ENCODE results near the gene GABBR2. TPM values are rescaled to one million over a fixed set of nuclear protein-coding genes. Genes with fewer than 3 reads are reported as not detected.
A peak's percentile ranks its signal among the peaks of the same experiment; 100 is the strongest.

The GABBR2 gene
- total RNA-seq, 1 experiment from 2014 or later: 0.76 TPM

DNA sequence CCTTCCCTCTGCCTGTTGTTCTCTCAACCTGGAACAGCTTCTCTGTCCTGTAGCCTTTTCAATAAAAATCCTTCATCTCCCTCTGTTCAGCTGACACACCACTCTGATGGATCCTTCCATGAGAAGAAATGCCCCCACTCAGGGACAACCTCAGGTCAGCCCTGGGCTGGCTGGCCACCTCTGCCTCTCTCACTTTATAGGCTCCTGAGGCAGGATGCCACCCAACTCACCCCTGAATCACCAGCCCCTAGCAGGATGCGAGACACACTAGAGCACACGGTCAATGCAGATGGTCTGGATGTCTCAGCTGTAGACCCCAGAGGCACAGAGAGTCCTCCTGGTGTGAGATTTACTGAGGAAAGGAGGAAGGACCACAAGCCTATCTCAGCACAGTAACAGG lies 93.8 kb downstream of the GABBR2 start:
- Histone ChIP-seq H3K4me1 (replicated peaks; ENCODE audit: insufficient read depth) (peaks cover 7% of the 10 kb centered on the region; the same call in 1 of the 2 replicates), H3K27me3 (ENCODE audit: insufficient read depth, low read depth) (no peaks in the 10 kb centered on the region), H3F3A (ENCODE audit: insufficient read depth, low read depth) (0 out of 2 replicates have a peak, but pooled peaks cover 5% of the 10 kb centered on the region), H3K4me3 (no peak overlapping the region), H3K4me2 (no peak overlapping the region), H3K36me3 (ENCODE audit: low read depth) (no peaks in the 10 kb centered on the region), H3K79me2 (ENCODE audit: low read depth) (no peaks in the 10 kb centered on the region), H3K9me2 (ENCODE audit: insufficient read depth) (no peaks in the 10 kb centered on the region), H4K20me1 (ENCODE audit: insufficient read depth) (no peaks in the 10 kb centered on the region), H3K9me3 (ENCODE audit: insufficient read depth, low read depth) (no peaks in the 10 kb centered on the region; the same call in 1 of the 2 replicates), H3K27ac (no peak overlapping the region), H2AFZ (no peak overlapping the region)
- ChIA-PET POLR2A (ENCODE audit: unreplicated experiment) (no interaction called here), CTCF (no interaction called here)
- no TSS peak for BruUV-seq (replicated peaks)
- DNase-seq: no peak
- no peak for TF ChIP-seq EZH2 (IDR thresholded peaks at IDR 0.05; ENCODE audit: low read depth)
- TF ChIP-seq, protein P1, sequence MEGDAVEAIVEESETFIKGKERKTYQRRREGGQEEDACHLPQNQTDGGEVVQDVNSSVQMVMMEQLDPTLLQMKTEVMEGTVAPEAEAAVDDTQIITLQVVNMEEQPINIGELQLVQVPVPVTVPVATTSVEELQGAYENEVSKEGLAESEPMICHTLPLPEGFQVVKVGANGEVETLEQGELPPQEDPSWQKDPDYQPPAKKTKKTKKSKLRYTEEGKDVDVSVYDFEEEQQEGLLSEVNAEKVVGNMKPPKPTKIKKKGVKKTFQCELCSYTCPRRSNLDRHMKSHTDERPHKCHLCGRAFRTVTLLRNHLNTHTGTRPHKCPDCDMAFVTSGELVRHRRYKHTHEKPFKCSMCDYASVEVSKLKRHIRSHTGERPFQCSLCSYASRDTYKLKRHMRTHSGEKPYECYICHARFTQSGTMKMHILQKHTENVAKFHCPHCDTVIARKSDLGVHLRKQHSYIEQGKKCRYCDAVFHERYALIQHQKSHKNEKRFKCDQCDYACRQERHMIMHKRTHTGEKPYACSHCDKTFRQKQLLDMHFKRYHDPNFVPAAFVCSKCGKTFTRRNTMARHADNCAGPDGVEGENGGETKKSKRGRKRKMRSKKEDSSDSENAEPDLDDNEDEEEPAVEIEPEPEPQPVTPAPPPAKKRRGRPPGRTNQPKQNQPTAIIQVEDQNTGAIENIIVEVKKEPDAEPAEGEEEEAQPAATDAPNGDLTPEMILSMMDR (conservative IDR thresholded peaks at IDR 0.05): no peak
- intact Hi-C loops (cut with micrococcal nuclease; ENCODE audit: unreplicated experiment): no loop called here

GRCh38 chr9:98612061-98612752 lies 96.5 kb downstream of the GABBR2 start:
- H3K9me3 ChIP-seq (ENCODE audit: insufficient read depth, low read depth): no peaks in the 10 kb centered on the region; the same call in 1 of the 2 replicates
- H3K4me3 ChIP-seq: no peak overlapping the region
- no peaks in the 10 kb centered on the region for H3K36me3 ChIP-seq (ENCODE audit: low read depth)
- H3K9me2 ChIP-seq (ENCODE audit: insufficient read depth): no peaks in the 10 kb centered on the region
- H3K27me3 ChIP-seq (ENCODE audit: insufficient read depth, low read depth): no peaks in the 10 kb centered on the region
- no peaks in the 10 kb centered on the region for H3K79me2 ChIP-seq (ENCODE audit: low read depth)
- intact Hi-C loops (cut with micrococcal nuclease; ENCODE audit: unreplicated experiment): no loop called here
- CTCF ChIA-PET: no interaction called here
- DNase-seq: no peak
- H2AFZ ChIP-seq: no peak overlapping the region
- H3K4me1 ChIP-seq (replicated peaks; ENCODE audit: insufficient read depth): peaks cover 7% of the 10 kb centered on the region; the same call in 1 of the 2 replicates
- H3K27ac ChIP-seq: no peak overlapping the region
- POLR2A ChIA-PET (ENCODE audit: unreplicated experiment): no interaction called here
- H4K20me1 ChIP-seq (ENCODE audit: insufficient read depth): no peaks in the 10 kb centered on the region
- H3K4me2 ChIP-seq: no peak overlapping the region
- H3F3A ChIP-seq (ENCODE audit: insufficient read depth, low read depth): 0 out of 2 replicates have a peak, but pooled peaks cover 5% of the 10 kb centered on the region
- TF ChIP-seq, protein P1 (conservative IDR thresholded peaks at IDR 0.05): no peak
- no peak for TF ChIP-seq EZH2 (IDR thresholded peaks at IDR 0.05; ENCODE audit: low read depth)
- BruUV-seq (replicated peaks): no TSS peak

DNA sequence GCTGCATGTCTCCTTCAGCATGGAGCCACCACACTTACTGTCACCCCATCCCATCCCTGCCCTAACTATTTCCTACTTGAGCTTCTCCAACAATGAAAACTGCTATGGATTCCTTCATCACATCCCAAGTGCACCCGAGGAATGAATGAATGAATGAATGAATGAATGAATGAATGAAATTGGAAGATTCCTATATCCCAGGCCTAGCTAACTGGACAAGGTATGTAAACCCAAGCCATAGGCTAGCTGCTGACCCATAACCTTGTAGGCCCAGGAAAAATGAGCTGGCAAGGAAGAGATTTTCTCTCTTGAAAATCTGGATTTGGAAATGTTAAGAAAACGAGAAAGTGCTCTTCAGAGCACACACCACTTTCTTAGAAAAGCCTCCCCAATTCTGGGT lies 97.4 kb downstream of the GABBR2 start:
- no peaks in the 10 kb centered on the region for H3K79me2 ChIP-seq (ENCODE audit: low read depth)
- H3K9me3 ChIP-seq (ENCODE audit: insufficient read depth, low read depth): no peaks in the 10 kb centered on the region; the same call in 1 of the 2 replicates
- no peaks in the 10 kb centered on the region for H3K36me3 ChIP-seq (ENCODE audit: low read depth)
- CTCF ChIA-PET: no interaction called here
- 0 out of 2 replicates have a peak, but pooled peaks cover 5% of the 10 kb centered on the region for H3F3A ChIP-seq (ENCODE audit: insufficient read depth, low read depth)
- POLR2A ChIA-PET (ENCODE audit: unreplicated experiment): interaction anchor here (0.6 kb wide), 1 partner anchor 108 kb away, joined by 5 read pairs; no protein-coding TSS in a partner anchor
- intact Hi-C loops (cut with micrococcal nuclease; ENCODE audit: unreplicated experiment): no loop called here
- H3K27ac ChIP-seq: peak overlapping the region; percentile 28; the same call in 1 of the 2 replicates
- no peak overlapping the region for H3K4me3 ChIP-seq
- no peaks in the 10 kb centered on the region for H3K27me3 ChIP-seq (ENCODE audit: insufficient read depth, low read depth)
- H3K9me2 ChIP-seq (ENCODE audit: insufficient read depth): no peaks in the 10 kb centered on the region
- no peaks in the 10 kb centered on the region for H4K20me1 ChIP-seq (ENCODE audit: insufficient read depth)
- no peak overlapping the region for H2AFZ ChIP-seq
- no peak overlapping the region for H3K4me2 ChIP-seq
- DNase-seq: no peak
- TF ChIP-seq, protein P1 (conservative IDR thresholded peaks at IDR 0.05): no peak
- TF ChIP-seq EZH2 (IDR thresholded peaks at IDR 0.05; ENCODE audit: low read depth): no peak
- no TSS peak for BruUV-seq (replicated peaks)
- peaks cover 7% of the 10 kb centered on the region; the same call in 1 of the 2 replicates for H3K4me1 ChIP-seq (replicated peaks; ENCODE audit: insufficient read depth)
